GM15510 (cell line): ENCODE results near the gene BBS7.

Experiments used
- POLR2A ChIP-seq: IDR thresholded peaks from 3 replicates; pipeline ENCODE4 v1.6.1; 2011; ENCODE audit warnings: borderline replicate concordance; ENCODE audit not compliant: insufficient read length; ENCODE audit errors: extremely low read depth

Gene BBS7

GRCh38 chr4:121869841-121870822 is at the start of gene BBS7:
TSS of gene BBS7 (minus strand) at chr4:121870474. CDS start at chr4:121870313, 161 bp downstream.
- peak; percentile 89 for TF ChIP-seq POLR2A

GRCh38 chr4:121913667-121914066 is 43.4 kb upstream of the BBS7 start:
- no peak for TF ChIP-seq POLR2A

- no peak for TF ChIP-seq POLR2A
Measured at GRCh38 chr4:121908346-121908745, 38.1 kb upstream of the BBS7 start.

- TF ChIP-seq POLR2A: no peak
Measured at GRCh38 chr4:121900132-121900983, 30.1 kb upstream of the BBS7 start.

GRCh38 chr4:121898150-121898549 is 27.9 kb upstream of the BBS7 start:
- TF ChIP-seq POLR2A: no peak

GRCh38 chr4:121888134-121888533 is 17.9 kb upstream of the BBS7 start:
- no peak for TF ChIP-seq POLR2A

- TF ChIP-seq POLR2A: no peak
Measured at GRCh38 chr4:121885115-121885514, 14.8 kb upstream of the BBS7 start.

GRCh38 chr4:121881158-121881557 is 10.9 kb upstream of the BBS7 start:
- TF ChIP-seq POLR2A: no peak

GRCh38 chr4:121879135-121879534 is 8.9 kb upstream of the BBS7 start:
- TF ChIP-seq POLR2A: no peak

- TF ChIP-seq POLR2A: no peak
Measured at GRCh38 chr4:121877041-121877773, 6.9 kb upstream of the BBS7 start.

- no peak for TF ChIP-seq POLR2A
Measured at GRCh38 chr4:121876070-121876469, 5.8 kb upstream of the BBS7 start.

GRCh38 chr4:121875652-121876051 is 5.4 kb upstream of the BBS7 start:
- TF ChIP-seq POLR2A: no peak

- TF ChIP-seq POLR2A: no peak
Measured at GRCh38 chr4:121873604-121874003, 3.3 kb upstream of the BBS7 start.

GRCh38 chr4:121863799-121864198 is 6.5 kb downstream of the BBS7 start:
- no peak for TF ChIP-seq POLR2A

GRCh38 chr4:121861426-121861825 is 8.8 kb downstream of the BBS7 start:
- TF ChIP-seq POLR2A: no peak
